Measurements from ENCODE around the gene CLCA1. TPM values are rescaled to one million over a fixed set of nuclear protein-coding genes. Genes with fewer than 3 reads are reported as not detected.

CLCA1 gene
- total and polyA plus RNA-seq, 8 donors, result 0.05 to 0.44 (median 0.11) TPM; not detected in 5

GRCh38 chr1:86470859-86471258 is 2.1 kb downstream of the CLCA1 start:
- no peak overlapping the region for H3K4me3 ChIP-seq
- no peak for DNase-seq
- no peaks in the 10 kb centered on the region for H3K36me3 ChIP-seq
- no peak overlapping the region for H3K27ac ChIP-seq
- intact Hi-C loops (cut with DNase I), result no loop called here
- no peaks in the 10 kb centered on the region for H3K27me3 ChIP-seq
- WGBS, 2 donors, result 65 to 77% methylated on average over 10 of the region's 10 CpGs
- no peaks in the 10 kb centered on the region for H3K4me1 ChIP-seq
- TF ChIP-seq, protein P1, sequence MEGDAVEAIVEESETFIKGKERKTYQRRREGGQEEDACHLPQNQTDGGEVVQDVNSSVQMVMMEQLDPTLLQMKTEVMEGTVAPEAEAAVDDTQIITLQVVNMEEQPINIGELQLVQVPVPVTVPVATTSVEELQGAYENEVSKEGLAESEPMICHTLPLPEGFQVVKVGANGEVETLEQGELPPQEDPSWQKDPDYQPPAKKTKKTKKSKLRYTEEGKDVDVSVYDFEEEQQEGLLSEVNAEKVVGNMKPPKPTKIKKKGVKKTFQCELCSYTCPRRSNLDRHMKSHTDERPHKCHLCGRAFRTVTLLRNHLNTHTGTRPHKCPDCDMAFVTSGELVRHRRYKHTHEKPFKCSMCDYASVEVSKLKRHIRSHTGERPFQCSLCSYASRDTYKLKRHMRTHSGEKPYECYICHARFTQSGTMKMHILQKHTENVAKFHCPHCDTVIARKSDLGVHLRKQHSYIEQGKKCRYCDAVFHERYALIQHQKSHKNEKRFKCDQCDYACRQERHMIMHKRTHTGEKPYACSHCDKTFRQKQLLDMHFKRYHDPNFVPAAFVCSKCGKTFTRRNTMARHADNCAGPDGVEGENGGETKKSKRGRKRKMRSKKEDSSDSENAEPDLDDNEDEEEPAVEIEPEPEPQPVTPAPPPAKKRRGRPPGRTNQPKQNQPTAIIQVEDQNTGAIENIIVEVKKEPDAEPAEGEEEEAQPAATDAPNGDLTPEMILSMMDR (IDR thresholded peaks at IDR 0.05), result no peak
- no peak for FAIRE-seq
- no peak for ATAC-seq
- H3K9me3 ChIP-seq, result no peaks in the 10 kb centered on the region

- no peak for FAIRE-seq
- H3K9me3 ChIP-seq, result no peaks in the 10 kb centered on the region
- ATAC-seq, result no peak
- no peaks in the 10 kb centered on the region for H3K4me1 ChIP-seq
- TF ChIP-seq, protein P1 (IDR thresholded peaks at IDR 0.05), result no peak
- no peak overlapping the region for H3K4me3 ChIP-seq
- intact Hi-C loops (cut with DNase I), result no loop called here
- H3K27ac ChIP-seq, result no peak overlapping the region
- no peaks in the 10 kb centered on the region for H3K27me3 ChIP-seq
- no peaks in the 10 kb centered on the region for H3K36me3 ChIP-seq
- DNase-seq, result no peak
Observed at GRCh38 chr1:86471291-86471690, 2.6 kb downstream of the CLCA1 start.

GRCh38 chr1:86472152-86472551 is 3.4 kb downstream of the CLCA1 start:
- FAIRE-seq (no peak), ATAC-seq (no peak), DNase-seq (no peak)
- Histone ChIP-seq H3K36me3 (no peaks in the 10 kb centered on the region), H3K27ac (no peak overlapping the region), H3K4me3 (no peak overlapping the region), H3K9me3 (no peaks in the 10 kb centered on the region), H3K27me3 (no peaks in the 10 kb centered on the region), H3K4me1 (no peaks in the 10 kb centered on the region)
- intact Hi-C loops (cut with DNase I), result no loop called here
- TF ChIP-seq, protein P1 (IDR thresholded peaks at IDR 0.05), result no peak
- 48 to 59% methylated on average over 4 of the region's 4 CpGs for WGBS, 2 donors

- H3K9me3 ChIP-seq, result no peaks in the 10 kb centered on the region
- no peak overlapping the region for H3K27ac ChIP-seq
- intact Hi-C loops (cut with DNase I), result no loop called here
- TF ChIP-seq, protein P1 (IDR thresholded peaks at IDR 0.05), result no peak
- FAIRE-seq, result no peak
- ATAC-seq, result no peak
- H3K36me3 ChIP-seq, result no peaks in the 10 kb centered on the region
- DNase-seq, result no peak
- H3K4me1 ChIP-seq, result no peaks in the 10 kb centered on the region
- no peak overlapping the region for H3K4me3 ChIP-seq
- H3K27me3 ChIP-seq, result no peaks in the 10 kb centered on the region
- WGBS, 2 donors, result 60 to 63% methylated on average over 3 of the region's 3 CpGs
Observed at GRCh38 chr1:86472767-86473166, 4.0 kb downstream of the CLCA1 start.

- TF ChIP-seq, protein P1 (IDR thresholded peaks at IDR 0.05), result no peak
- 70 to 80% methylated on average over 4 of the region's 4 CpGs for WGBS, 2 donors
- no peaks in the 10 kb centered on the region for H3K27me3 ChIP-seq
- DNase-seq, result no peak
- H3K4me3 ChIP-seq, result no peak overlapping the region
- intact Hi-C loops (cut with DNase I), result no loop called here
- no peak for ATAC-seq
- no peaks in the 10 kb centered on the region for H3K36me3 ChIP-seq
- no peaks in the 10 kb centered on the region for H3K9me3 ChIP-seq
- no peaks in the 10 kb centered on the region for H3K4me1 ChIP-seq
- H3K27ac ChIP-seq, result no peak overlapping the region
- no peak for FAIRE-seq
Observed at GRCh38 chr1:86477256-86477655, 8.5 kb downstream of the CLCA1 start.

Measured in pancreas (tissue), 10 donors.